Activated naive CD8-positive, alpha-beta T cell treated with anti-CD3 and anti-CD28 coated beads, Interleukin-2, amount 50 U/mL, for 24 hours (primary cell): Measurements from ENCODE around the gene SPTLC3.

Experiments
- ATAC-seq: fragments of 150-1000 bp; cut with Tn5 transposase; one replicate; pipeline ENCODE4 v1.10.0; 2021
- DNase-seq: peaks from one replicate; pipeline ENCODE4 v3.0.0; 2021
- H3K27ac Mint-ChIP-seq: one replicate; pipeline ENCODE4 v1.8.0; 2021; ENCODE audit warnings: mild to moderate bottlenecking, mixed read lengths
- H3K27me3 Mint-ChIP-seq: one replicate; pipeline ENCODE4 v1.8.0; 2021; ENCODE audit warnings: mixed read lengths
- H3K36me3 Mint-ChIP-seq: one replicate; pipeline ENCODE4 v1.8.0; 2021; ENCODE audit warnings: low read depth, mixed read lengths
- H3K4me1 Mint-ChIP-seq: one replicate; pipeline ENCODE4 v1.8.0; 2021; ENCODE audit warnings: mixed read lengths
- H3K4me3 Mint-ChIP-seq: one replicate; pipeline ENCODE4 v1.8.0; 2021; ENCODE audit warnings: mild to moderate bottlenecking, moderate library complexity, mixed read lengths
- H3K9me3 Mint-ChIP-seq: one replicate; pipeline ENCODE4 v1.8.0; 2021; ENCODE audit warnings: mixed read lengths

Gene SPTLC3

GRCh38 chr20:13140775-13141174 is 132.0 kb downstream of the SPTLC3 start:
- Mint-ChIP-seq H3K36me3 (no peaks in the 10 kb centered on the region), H3K27me3 (peaks cover 10% of the 10 kb centered on the region), H3K4me3 (no peak overlapping the region), H3K9me3 (no peaks in the 10 kb centered on the region), H3K27ac (no peak overlapping the region), H3K4me1 (no peaks in the 10 kb centered on the region)
- DNase-seq (no peak), ATAC-seq (no peak)

- no peaks in the 10 kb centered on the region for H3K36me3 Mint-ChIP-seq
- no peak overlapping the region for H3K4me3 Mint-ChIP-seq
- no peaks in the 10 kb centered on the region for H3K9me3 Mint-ChIP-seq
- no peak for ATAC-seq
- no peak for DNase-seq
- no peak overlapping the region for H3K27ac Mint-ChIP-seq
- H3K27me3 Mint-ChIP-seq = peaks cover 10% of the 10 kb centered on the region
- no peaks in the 10 kb centered on the region for H3K4me1 Mint-ChIP-seq
These were observed 132.8 kb downstream of the SPTLC3 start for GRCh38 chr20:13141546-13141945.

DNA sequence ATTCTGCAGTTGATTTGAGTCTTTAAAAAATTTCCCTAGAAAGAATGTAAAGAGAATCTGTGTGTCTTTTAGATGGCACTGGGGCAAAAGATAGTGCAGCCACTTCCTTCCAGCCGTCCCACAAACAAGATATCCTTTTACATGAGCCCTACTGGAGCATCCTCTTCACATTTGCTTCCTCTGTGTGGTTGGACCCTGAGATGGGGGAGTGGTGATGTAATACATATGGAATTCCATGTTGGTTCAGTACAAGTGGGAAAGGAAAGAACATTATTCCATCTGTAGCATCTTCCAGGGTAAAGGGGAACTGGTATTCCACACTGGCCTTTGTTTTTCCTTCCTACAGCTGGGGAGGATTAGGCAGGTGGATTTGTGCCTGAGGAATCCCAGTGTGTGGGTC is 133.4 kb downstream of the SPTLC3 start:
- DNase-seq (no peak), ATAC-seq (no peak)
- Mint-ChIP-seq H3K9me3 (no peaks in the 10 kb centered on the region), H3K27me3 (peaks cover 9% of the 10 kb centered on the region), H3K27ac (no peak overlapping the region), H3K4me1 (no peaks in the 10 kb centered on the region), H3K4me3 (no peak overlapping the region), H3K36me3 (no peaks in the 10 kb centered on the region)

DNA sequence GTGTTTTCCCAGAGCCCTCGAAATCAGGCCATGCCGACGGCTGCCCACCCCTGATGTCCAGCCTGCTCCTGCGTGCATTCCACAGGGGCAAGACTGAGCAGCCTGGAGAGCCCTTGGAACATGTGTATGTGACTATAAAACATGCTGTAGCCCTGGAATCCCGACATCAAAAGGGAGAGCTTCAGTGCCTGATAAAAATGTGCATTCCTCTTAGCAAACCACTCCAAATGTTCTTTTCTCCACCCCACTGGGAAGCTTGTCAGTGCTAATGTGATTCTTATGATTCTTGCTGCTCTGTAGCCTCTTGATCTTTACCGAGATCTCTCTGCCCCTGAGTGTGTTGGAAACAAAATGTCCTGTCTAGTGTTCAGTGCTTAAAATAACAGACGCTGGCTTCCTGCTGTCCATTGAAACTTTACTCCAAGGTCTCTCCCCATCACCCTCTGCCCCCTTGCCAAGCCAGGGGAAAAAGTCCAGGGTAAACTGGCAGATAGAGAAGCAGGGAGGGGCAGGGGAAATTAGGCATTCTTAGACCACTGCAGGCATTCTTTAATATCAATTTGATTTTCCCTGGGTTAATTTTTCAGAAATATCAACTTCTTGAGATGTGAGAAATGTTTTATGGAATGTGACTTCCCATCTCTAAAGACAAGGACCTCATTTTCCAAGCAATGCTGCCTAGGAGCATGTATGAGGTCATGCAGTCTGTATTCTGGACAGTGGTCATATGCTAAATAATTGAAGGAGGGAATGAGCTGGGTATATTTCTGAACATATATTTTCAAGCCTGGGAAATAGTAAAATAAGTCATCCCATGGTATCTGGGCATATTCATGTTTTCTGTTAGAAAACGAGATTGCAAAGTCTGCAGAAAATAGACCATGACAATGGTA is 138.5 kb downstream of the SPTLC3 start:
- peaks cover 5% of the 10 kb centered on the region for H3K4me1 Mint-ChIP-seq
- peaks cover 14% of the 10 kb centered on the region for H3K27me3 Mint-ChIP-seq
- no peak overlapping the region for H3K4me3 Mint-ChIP-seq
- no peak for DNase-seq
- H3K27ac Mint-ChIP-seq = no peak overlapping the region
- ATAC-seq = no peak
- no peaks in the 10 kb centered on the region for H3K36me3 Mint-ChIP-seq
- H3K9me3 Mint-ChIP-seq = no peaks in the 10 kb centered on the region

DNA sequence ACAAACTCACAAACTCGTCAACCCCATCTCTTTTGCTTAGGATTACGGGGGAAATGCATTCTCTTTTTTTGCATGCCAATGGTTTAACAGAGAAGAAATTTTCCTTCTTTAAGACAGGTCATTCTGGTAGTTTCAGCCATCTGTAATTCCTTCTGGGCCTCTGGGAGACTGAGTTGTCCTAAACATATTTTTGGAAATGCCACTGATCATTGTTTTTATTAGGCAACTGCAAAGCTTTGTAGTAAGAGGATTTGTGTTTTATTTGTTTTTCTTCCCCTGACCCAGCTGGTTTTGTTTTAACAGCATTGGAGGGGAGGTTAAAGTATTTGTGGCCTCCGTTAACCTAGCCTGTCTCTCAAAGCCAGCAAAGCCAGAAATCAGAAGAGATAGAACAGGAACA is 139.2 kb downstream of the SPTLC3 start:
- Mint-ChIP-seq H3K27me3 (peaks cover 14% of the 10 kb centered on the region), H3K4me3 (no peak overlapping the region), H3K4me1 (peaks cover 5% of the 10 kb centered on the region), H3K36me3 (no peaks in the 10 kb centered on the region), H3K9me3 (no peaks in the 10 kb centered on the region), H3K27ac (no peak overlapping the region)
- no peak for DNase-seq
- ATAC-seq = no peak

DNA sequence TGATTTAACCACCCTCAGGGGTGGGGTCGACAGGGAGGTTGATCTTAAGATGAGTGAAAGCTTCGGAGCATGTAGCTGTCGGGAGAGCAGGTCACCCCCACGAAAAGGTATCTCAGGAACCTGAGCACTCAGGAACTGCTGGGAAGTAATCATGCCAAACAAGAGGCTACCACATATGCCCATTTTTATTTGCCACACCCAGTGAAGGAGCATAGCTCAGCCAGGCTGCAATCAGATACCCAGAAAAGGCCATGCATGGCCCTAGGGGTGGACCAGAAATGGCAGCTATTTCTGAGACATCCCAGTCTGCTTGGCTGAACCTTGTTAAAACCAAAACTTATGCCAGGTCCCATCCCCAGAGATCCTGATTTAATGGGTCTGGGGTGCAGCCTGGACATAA is 139.6 kb downstream of the SPTLC3 start:
- Mint-ChIP-seq H3K9me3 (no peaks in the 10 kb centered on the region), H3K4me1 (peaks cover 5% of the 10 kb centered on the region), H3K27me3 (peaks cover 16% of the 10 kb centered on the region), H3K36me3 (no peaks in the 10 kb centered on the region), H3K27ac (no peak overlapping the region), H3K4me3 (no peak overlapping the region)
- DNase-seq (no peak), ATAC-seq (no peak)

GRCh38 chr20:13148961-13149360 is 140.2 kb downstream of the SPTLC3 start:
- Mint-ChIP-seq H3K4me1 (peaks cover 5% of the 10 kb centered on the region), H3K36me3 (no peaks in the 10 kb centered on the region), H3K4me3 (no peak overlapping the region), H3K27ac (no peak overlapping the region), H3K27me3 (peaks cover 13% of the 10 kb centered on the region), H3K9me3 (no peaks in the 10 kb centered on the region)
- DNase-seq (no peak), ATAC-seq (no peak)

GRCh38 chr20:13149371-13150105 is 140.8 kb downstream of the SPTLC3 start:
- ATAC-seq = peak; percentile 52
- Mint-ChIP-seq H3K27ac (no peak overlapping the region), H3K4me3 (no peak overlapping the region), H3K4me1 (peaks cover 5% of the 10 kb centered on the region), H3K36me3 (no peaks in the 10 kb centered on the region), H3K27me3 (peaks cover 10% of the 10 kb centered on the region), H3K9me3 (no peaks in the 10 kb centered on the region)
- DNase-seq = no peak

DNA sequence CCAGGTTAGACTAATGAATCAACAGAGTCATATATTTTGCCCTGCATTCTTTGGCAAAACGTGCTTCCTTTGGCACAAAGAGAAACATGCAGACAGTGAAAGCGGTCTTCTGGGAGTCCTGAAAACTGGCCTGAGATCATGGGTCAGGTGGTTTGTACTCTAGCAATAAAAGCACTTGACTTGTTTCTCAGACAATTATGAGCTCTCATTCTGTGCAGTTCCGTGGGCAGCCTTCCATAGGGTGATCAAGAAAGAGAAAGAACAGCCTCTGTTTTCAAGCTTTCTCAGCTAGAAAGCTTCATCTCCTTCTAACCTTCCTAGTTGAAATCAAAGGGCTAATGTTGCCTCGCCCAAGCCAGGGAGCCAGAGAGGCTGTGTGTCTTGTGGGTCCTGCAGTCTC is 149.6 kb downstream of the SPTLC3 start:
- no peak overlapping the region for H3K4me3 Mint-ChIP-seq

DNA sequence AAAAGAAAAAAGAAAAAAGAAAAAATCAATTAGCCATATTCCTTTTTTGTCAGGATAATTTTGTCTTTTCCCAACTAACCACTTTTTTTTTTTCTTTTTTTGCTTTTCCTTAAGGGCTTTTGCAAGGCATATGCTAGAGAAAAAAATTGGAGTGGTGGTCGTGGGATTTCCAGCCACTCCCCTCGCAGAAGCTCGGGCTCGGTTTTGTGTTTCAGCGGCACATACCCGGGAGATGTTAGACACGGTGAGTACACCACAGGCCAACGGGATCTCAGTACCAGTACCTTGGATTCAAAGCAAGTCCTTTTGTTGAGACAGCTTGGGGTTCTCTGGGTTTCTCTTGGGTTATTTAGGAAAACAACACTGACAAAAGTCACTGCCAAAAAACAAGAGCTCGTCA is 151.1 kb downstream of the SPTLC3 start:
- H3K9me3 Mint-ChIP-seq = no peaks in the 10 kb centered on the region
- no peaks in the 10 kb centered on the region for H3K36me3 Mint-ChIP-seq
- H3K27ac Mint-ChIP-seq = no peak overlapping the region
- no peaks in the 10 kb centered on the region for H3K27me3 Mint-ChIP-seq
- ATAC-seq (no peak), DNase-seq (no peak)
- H3K4me3 Mint-ChIP-seq = no peak overlapping the region
- H3K4me1 Mint-ChIP-seq = no peaks in the 10 kb centered on the region

More for the DNA sequence above, 149.6 kb downstream of the SPTLC3 start:
- Mint-ChIP-seq H3K4me1 (no peaks in the 10 kb centered on the region), H3K27me3 (no peaks in the 10 kb centered on the region), H3K27ac (no peak overlapping the region), H3K9me3 (no peaks in the 10 kb centered on the region), H3K36me3 (no peaks in the 10 kb centered on the region)
- ATAC-seq (no peak), DNase-seq (no peak)

DNA sequence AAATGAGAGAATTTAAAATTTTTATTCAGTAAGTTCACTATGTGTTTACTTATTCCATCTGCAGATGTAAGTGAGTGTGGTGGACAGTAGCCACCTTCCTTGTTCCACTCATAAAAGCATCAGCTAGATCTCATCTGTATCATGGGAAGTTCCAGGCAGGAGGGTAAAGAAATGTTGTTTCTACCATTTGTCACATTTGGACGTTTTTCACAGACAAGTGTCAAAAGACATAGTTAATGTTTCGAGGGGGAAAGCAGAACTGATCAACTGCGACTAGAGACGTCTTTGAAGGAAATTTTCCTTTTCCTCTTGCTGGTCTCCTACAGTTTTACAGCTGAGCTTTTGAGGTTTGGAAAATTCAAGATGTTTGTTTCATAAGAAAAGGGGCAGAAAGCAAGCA is 156.4 kb downstream of the SPTLC3 start:
- H3K36me3 Mint-ChIP-seq = no peaks in the 10 kb centered on the region
- no peak overlapping the region for H3K4me3 Mint-ChIP-seq
- ATAC-seq = no peak

DNA sequence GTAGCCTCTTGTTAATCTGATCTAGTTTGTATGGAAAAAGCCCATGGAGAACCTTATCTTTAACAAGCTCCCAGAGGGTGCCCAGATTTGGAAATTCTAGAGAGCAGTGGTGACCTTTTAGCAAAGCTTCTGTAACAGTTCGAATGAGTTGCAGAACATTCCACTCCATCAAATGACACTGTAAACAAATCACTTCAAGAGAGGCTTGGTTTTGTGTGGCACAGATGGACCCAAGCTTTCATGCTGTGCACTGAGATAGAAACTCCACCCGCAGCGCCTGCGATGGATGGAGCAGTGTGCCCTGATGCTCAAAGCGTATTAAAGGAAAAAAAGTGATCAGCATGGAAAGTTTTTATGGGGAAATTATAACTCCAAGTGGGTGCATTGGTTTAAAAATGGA is 157.2 kb downstream of the SPTLC3 start:
- no peaks in the 10 kb centered on the region for H3K9me3 Mint-ChIP-seq

More for the DNA sequence above, 156.4 kb downstream of the SPTLC3 start:
- H3K27ac Mint-ChIP-seq = no peak overlapping the region
- H3K9me3 Mint-ChIP-seq = no peaks in the 10 kb centered on the region
- no peaks in the 10 kb centered on the region for H3K27me3 Mint-ChIP-seq
- DNase-seq = no peak
- no peaks in the 10 kb centered on the region for H3K4me1 Mint-ChIP-seq

GRCh38 chr20:13166437-13166836 is 157.7 kb downstream of the SPTLC3 start:
- Mint-ChIP-seq H3K36me3 (no peaks in the 10 kb centered on the region), H3K4me1 (no peaks in the 10 kb centered on the region), H3K27ac (no peak overlapping the region), H3K4me3 (no peak overlapping the region), H3K9me3 (no peaks in the 10 kb centered on the region), H3K27me3 (no peaks in the 10 kb centered on the region)
- DNase-seq (no peak), ATAC-seq (no peak)

More for the DNA sequence above, 157.2 kb downstream of the SPTLC3 start:
- no peaks in the 10 kb centered on the region for H3K27me3 Mint-ChIP-seq
- no peak overlapping the region for H3K4me3 Mint-ChIP-seq
- no peak for DNase-seq
- H3K4me1 Mint-ChIP-seq = no peaks in the 10 kb centered on the region
- ATAC-seq = no peak
- H3K36me3 Mint-ChIP-seq = no peaks in the 10 kb centered on the region
- H3K27ac Mint-ChIP-seq = no peak overlapping the region

DNA sequence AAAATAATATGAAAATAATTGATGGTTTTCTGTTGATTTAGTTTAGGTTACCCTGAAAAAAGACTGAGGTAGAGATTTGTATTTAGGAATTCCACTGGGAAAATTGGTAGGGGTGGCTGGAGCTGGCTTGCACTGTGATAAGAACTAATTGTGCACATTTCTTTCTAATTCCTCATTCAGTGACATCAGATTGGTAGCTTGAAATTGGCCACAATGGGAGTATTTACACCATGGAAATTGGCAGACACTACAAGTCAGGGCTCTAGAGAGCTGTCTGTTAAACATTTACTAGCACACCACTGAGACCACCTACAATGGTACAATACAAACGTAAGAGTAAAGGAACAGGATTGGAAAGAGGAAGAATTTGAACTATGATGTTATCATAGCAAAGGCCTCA is 160.3 kb downstream of the SPTLC3 start:
- DNase-seq (no peak), ATAC-seq (no peak)
- Mint-ChIP-seq H3K36me3 (no peaks in the 10 kb centered on the region), H3K4me1 (no peaks in the 10 kb centered on the region), H3K27me3 (no peaks in the 10 kb centered on the region), H3K27ac (no peak overlapping the region), H3K4me3 (no peak overlapping the region), H3K9me3 (no peaks in the 10 kb centered on the region)

- ATAC-seq (no peak), DNase-seq (no peak)
- Mint-ChIP-seq H3K4me1 (no peaks in the 10 kb centered on the region), H3K4me3 (no peak overlapping the region), H3K27me3 (no peaks in the 10 kb centered on the region), H3K27ac (no peak overlapping the region), H3K9me3 (no peaks in the 10 kb centered on the region), H3K36me3 (no peaks in the 10 kb centered on the region)
These were observed 162.0 kb downstream of the SPTLC3 start for GRCh38 chr20:13170771-13171170.
